Cardiac fibroblast (primary cell): Measurements from ENCODE around the gene IFT27.

Experiments
- DNase-seq, 2 donors: peaks; one replicate each; pipeline versions ENCODE4 v3.0.0 to v3.0.0-alpha.2; 2010; ENCODE audit warnings: low read depth in 2 of 2
- H3K4me3 ChIP-seq, 2 donors: replicated peaks in 1 of 2; 1 replicate in 1 of 2; 2 replicates in 1 of 2; pipeline ENCODE4 v1.5.1; 2011; ENCODE audit warnings: low read depth in 2 of 2, low read length in 2 of 2, mild to moderate bottlenecking in 2 of 2, moderate library complexity in 1 of 2
- CTCF ChIP-seq: IDR thresholded peaks from one replicate; pipeline ENCODE4 v1.5.1; 2011; ENCODE audit warnings: low read depth, mild to moderate bottlenecking, low read length, inconsistent platforms

Gene IFT27

GRCh38 chr22:36728505-36728904 lies 47.4 kb downstream of the IFT27 start:
- no peak overlapping the region for H3K4me3 ChIP-seq
- TF ChIP-seq CTCF = no peak
- DNase-seq = no peak

- no peak for DNase-seq
- TF ChIP-seq CTCF = no peak
- no peak overlapping the region for H3K4me3 ChIP-seq
These were observed 47.9 kb downstream of the IFT27 start for GRCh38 chr22:36727927-36728488.

GRCh38 chr22:36727110-36727509 lies 48.8 kb downstream of the IFT27 start:
- no peak for DNase-seq
- no peak for TF ChIP-seq CTCF
- H3K4me3 ChIP-seq = no peak overlapping the region

GRCh38 chr22:36726007-36726380 lies 49.9 kb downstream of the IFT27 start:
- TF ChIP-seq CTCF = no peak
- H3K4me3 ChIP-seq = no peak overlapping the region
- no peak for DNase-seq

- no peak for TF ChIP-seq CTCF
- no peak for DNase-seq
- H3K4me3 ChIP-seq = no peak overlapping the region
These were observed 50.4 kb downstream of the IFT27 start for GRCh38 chr22:36725366-36726006.

- TF ChIP-seq CTCF = no peak
- no peak overlapping the region for H3K4me3 ChIP-seq
- DNase-seq = no peak
These were observed 51.1 kb downstream of the IFT27 start for GRCh38 chr22:36724836-36725235.

- no peak overlapping the region for H3K4me3 ChIP-seq
- TF ChIP-seq CTCF = no peak
- no peak for DNase-seq
These were observed 53.9 kb downstream of the IFT27 start for GRCh38 chr22:36722055-36722454.
